HepG2 (cell line): ENCODE measurements around the gene ZNF341. TPM values are rescaled to one million over a fixed set of nuclear protein-coding genes. Genes with fewer than 3 reads are reported as not detected.
A peak's percentile ranks its signal among the peaks of the same experiment; 100 is the strongest.

Experiments used
- DPF2 ChIP-seq: sonication (generic); formaldehyde crosslinking; IDR thresholded peaks from 2 replicates; pipeline ENCODE4 v1.4.0; 2020; ENCODE audit warnings: mild to moderate bottlenecking, low read depth, missing genetic modification reagents, borderline replicate concordance
- ERF ChIP-seq: IDR thresholded peaks from 2 replicates; pipeline ENCODE4 v1.6.1; 2018; ENCODE audit warnings: missing biosample characterization, missing genetic modification reagents
- PHF20 ChIP-seq: sonication (generic); formaldehyde crosslinking; IDR thresholded peaks from 2 replicates; pipeline ENCODE4 v1.5.0; 2020; ENCODE audit warnings: mild to moderate bottlenecking, missing genetic modification reagents
- ZFP90 ChIP-seq: sonication (generic); formaldehyde crosslinking; IDR thresholded peaks from 2 replicates; pipeline ENCODE4 v1.8.0; 2022; ENCODE audit warnings: missing genetic modification reagents, mild to moderate bottlenecking, inconsistent platforms, borderline replicate concordance
- polyA plus RNA-seq, 8 experiments: library from polyadenylated mRNA; depleted of rRNA in 3 of 8; stranded (reverse) in 7 of 8; unstranded in 1 of 8; fragments of >200 nt; fragmentation: Illumina TruSeq in 4 of 8; extraction: Trizol in 4 of 8; gene quantifications; 2 replicates each; pipeline versions ENCODE4 v1.2.1 to v1.2.3, GENCODE V29; 2011 to 2016; ENCODE audit warnings: low read depth in 4 of 8, missing spikeins in 1 of 8, mixed read lengths in 1 of 8; ENCODE audit not compliant: insufficient read depth in 1 of 8
- total RNA-seq, 5 experiments: library from RNA; depleted of rRNA; stranded (reverse); fragments of >200 nt; fragmentation: Illumina TruSeq; extraction: Trizol; gene quantifications; 2 replicates each; pipeline ENCODE4 v1.2.3, GENCODE V29; 2016; ENCODE audit warnings: low read depth in 1 of 5
- TF ChIP-seq, protein P1 (sequence below), 2 experiments: sonication (generic) in 1 of 2; formaldehyde crosslinking in 1 of 2; IDR thresholded peaks; 2 replicates each; pipeline versions ENCODE4 v1.6.1 to v1.9.0; 2014 to 2022; ENCODE audit warnings: antibody characterized with exemption in 1 of 2, borderline replicate concordance in 1 of 2, inconsistent platforms in 1 of 2, low read depth in 1 of 2, missing genetic modification reagents in 1 of 2
- TF ChIP-seq, protein P2 (sequence below): sonication (generic); formaldehyde crosslinking; IDR thresholded peaks from 2 replicates; pipeline ENCODE4 v1.5.0; 2020; ENCODE audit warnings: missing genetic modification reagents
- TF ChIP-seq, protein P3 (sequence below), 2 experiments: sonication (generic) in 1 of 2; formaldehyde crosslinking in 1 of 2; IDR thresholded peaks; 2 replicates each; pipeline versions ENCODE4 v1.4.0 to v1.6.1; 2018 to 2020; ENCODE audit warnings: missing genetic modification reagents in 2 of 2, borderline replicate concordance in 1 of 2, low read depth in 1 of 2, mild to moderate bottlenecking in 1 of 2, missing biosample characterization in 1 of 2
- TF ChIP-seq, protein P4 (sequence below): sonication (generic); formaldehyde crosslinking; IDR thresholded peaks from 2 replicates; pipeline ENCODE4 v1.4.0; 2020; ENCODE audit warnings: missing genetic modification reagents; ENCODE audit errors: not compliant biosample characterization
- TF ChIP-seq, protein P5 (sequence below): sonication (generic); formaldehyde crosslinking; IDR thresholded peaks from 2 replicates; pipeline ENCODE4 v1.5.0; 2020; ENCODE audit warnings: mild to moderate bottlenecking, missing genetic modification reagents, borderline replicate concordance
- TF ChIP-seq, protein P6 (sequence below): sonication (generic); formaldehyde crosslinking; IDR thresholded peaks from 2 replicates; pipeline ENCODE4 v1.4.0; 2020; ENCODE audit warnings: missing genetic modification reagents

ZNF341 gene
- total and polyA plus RNA-seq, 2 of the 13 experiments (the other 11 are each of a cell fraction or from before 2014, with no cell fraction given), result 1.1 to 2.2 TPM

DNA sequence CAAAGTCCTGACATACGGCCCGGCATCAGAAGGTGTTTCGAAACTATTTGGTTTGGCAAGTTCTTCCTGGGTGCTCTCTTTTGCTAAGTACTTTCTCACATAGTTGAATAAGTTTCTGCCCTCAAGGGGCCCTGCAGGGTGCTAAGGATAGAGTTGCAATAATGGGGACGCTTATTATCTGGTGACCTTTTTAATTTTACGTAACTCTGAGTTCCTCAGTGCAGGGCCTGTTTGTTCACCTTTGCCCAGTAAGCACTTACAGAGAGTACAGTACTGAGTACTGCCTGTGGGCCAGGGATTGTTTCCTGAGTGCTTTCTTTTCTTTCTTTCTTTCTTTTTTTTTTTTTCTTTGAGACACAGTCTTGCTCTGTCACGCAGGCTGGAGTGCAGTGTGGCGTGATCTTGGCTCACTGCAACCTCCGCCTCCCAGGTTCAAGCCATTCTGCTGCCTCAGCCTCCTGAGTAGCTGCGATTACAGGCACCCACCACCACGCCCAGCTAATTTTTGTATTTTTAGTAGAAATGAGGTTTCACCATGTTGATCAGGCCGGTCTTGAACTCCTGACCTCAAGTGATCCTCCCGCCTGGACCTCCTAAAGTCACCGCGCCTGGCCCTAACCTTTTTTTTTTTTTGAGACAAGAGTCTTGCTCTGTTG, 7.2 kb upstream of the ZNF341 start (continued):
- TF ChIP-seq, protein P1, sequence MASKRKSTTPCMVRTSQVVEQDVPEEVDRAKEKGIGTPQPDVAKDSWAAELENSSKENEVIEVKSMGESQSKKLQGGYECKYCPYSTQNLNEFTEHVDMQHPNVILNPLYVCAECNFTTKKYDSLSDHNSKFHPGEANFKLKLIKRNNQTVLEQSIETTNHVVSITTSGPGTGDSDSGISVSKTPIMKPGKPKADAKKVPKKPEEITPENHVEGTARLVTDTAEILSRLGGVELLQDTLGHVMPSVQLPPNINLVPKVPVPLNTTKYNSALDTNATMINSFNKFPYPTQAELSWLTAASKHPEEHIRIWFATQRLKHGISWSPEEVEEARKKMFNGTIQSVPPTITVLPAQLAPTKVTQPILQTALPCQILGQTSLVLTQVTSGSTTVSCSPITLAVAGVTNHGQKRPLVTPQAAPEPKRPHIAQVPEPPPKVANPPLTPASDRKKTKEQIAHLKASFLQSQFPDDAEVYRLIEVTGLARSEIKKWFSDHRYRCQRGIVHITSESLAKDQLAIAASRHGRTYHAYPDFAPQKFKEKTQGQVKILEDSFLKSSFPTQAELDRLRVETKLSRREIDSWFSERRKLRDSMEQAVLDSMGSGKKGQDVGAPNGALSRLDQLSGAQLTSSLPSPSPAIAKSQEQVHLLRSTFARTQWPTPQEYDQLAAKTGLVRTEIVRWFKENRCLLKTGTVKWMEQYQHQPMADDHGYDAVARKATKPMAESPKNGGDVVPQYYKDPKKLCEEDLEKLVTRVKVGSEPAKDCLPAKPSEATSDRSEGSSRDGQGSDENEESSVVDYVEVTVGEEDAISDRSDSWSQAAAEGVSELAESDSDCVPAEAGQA (IDR thresholded peaks at IDR 0.05; ENCODE audit: low read depth), result no peak
- TF ChIP-seq, protein P1 (CRISPR knock-in tag; IDR thresholded peaks at IDR 0.05; ENCODE audit: borderline replicate concordance), result no peak
- TF ChIP-seq PHF20 (CRISPR knock-in tag) (no peak), ERF (peak; percentile 50; the same call in 1 of the 2 replicates), DPF2 (CRISPR knock-in tag) (no peak; the same call in 1 of the 2 replicates), ZFP90 (CRISPR knock-in tag) (peak; percentile 78; the same call in 1 of the 2 replicates)
- TF ChIP-seq, protein P2, sequence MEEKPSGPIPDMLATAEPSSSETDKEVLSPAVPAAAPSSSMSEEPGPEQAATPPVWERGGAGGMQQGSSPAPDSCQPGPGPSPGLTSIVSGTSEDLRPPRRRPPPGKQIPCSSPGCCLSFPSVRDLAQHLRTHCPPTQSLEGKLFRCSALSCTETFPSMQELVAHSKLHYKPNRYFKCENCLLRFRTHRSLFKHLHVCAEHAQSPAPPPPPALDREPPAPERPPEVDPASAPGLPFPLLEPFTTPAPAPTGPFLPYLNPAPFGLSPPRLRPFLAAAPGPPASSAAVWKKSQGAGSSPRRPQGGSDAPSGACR (CRISPR knock-in tag), result no peak
- TF ChIP-seq, protein P3, sequence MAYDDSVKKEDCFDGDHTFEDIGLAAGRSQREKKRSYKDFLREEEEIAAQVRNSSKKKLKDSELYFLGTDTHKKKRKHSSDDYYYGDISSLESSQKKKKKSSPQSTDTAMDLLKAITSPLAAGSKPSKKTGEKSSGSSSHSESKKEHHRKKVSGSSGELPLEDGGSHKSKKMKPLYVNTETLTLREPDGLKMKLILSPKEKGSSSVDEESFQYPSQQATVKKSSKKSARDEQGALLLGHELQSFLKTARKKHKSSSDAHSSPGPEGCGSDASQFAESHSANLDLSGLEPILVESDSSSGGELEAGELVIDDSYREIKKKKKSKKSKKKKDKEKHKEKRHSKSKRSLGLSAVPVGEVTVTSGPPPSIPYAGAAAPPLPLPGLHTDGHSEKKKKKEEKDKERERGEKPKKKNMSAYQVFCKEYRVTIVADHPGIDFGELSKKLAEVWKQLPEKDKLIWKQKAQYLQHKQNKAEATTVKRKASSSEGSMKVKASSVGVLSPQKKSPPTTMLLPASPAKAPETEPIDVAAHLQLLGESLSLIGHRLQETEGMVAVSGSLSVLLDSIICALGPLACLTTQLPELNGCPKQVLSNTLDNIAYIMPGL (CRISPR knock-in tag; IDR thresholded peaks at IDR 0.05; ENCODE audit: borderline replicate concordance in 1 of 2, low read depth in 1 of 2), result peak in 1 of 2 experiments; percentile 50; a peak in 2 of 4 replicates
- TF ChIP-seq, protein P4, sequence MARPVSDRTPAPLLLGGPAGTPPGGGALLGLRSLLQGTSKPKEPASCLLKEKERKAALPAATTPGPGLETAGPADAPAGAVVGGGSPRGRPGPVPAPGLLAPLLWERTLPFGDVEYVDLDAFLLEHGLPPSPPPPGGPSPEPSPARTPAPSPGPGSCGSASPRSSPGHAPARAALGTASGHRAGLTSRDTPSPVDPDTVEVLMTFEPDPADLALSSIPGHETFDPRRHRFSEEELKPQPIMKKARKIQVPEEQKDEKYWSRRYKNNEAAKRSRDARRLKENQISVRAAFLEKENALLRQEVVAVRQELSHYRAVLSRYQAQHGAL (CRISPR knock-in tag), result no peak
- TF ChIP-seq, protein P5, sequence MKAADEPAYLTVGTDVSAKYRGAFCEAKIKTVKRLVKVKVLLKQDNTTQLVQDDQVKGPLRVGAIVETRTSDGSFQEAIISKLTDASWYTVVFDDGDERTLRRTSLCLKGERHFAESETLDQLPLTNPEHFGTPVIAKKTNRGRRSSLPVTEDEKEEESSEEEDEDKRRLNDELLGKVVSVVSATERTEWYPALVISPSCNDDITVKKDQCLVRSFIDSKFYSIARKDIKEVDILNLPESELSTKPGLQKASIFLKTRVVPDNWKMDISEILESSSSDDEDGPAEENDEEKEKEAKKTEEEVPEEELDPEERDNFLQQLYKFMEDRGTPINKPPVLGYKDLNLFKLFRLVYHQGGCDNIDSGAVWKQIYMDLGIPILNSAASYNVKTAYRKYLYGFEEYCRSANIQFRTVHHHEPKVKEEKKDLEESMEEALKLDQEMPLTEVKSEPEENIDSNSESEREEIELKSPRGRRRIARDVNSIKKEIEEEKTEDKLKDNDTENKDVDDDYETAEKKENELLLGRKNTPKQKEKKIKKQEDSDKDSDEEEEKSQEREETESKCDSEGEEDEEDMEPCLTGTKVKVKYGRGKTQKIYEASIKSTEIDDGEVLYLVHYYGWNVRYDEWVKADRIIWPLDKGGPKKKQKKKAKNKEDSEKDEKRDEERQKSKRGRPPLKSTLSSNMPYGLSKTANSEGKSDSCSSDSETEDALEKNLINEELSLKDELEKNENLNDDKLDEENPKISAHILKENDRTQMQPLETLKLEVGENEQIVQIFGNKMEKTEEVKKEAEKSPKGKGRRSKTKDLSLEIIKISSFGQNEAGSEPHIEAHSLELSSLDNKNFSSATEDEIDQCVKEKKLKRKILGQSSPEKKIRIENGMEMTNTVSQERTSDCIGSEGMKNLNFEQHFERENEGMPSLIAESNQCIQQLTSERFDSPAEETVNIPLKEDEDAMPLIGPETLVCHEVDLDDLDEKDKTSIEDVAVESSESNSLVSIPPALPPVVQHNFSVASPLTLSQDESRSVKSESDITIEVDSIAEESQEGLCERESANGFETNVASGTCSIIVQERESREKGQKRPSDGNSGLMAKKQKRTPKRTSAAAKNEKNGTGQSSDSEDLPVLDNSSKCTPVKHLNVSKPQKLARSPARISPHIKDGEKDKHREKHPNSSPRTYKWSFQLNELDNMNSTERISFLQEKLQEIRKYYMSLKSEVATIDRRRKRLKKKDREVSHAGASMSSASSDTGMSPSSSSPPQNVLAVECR (CRISPR knock-in tag), result peak; percentile 47; the same call in 1 of the 2 replicates
- TF ChIP-seq, protein P6, sequence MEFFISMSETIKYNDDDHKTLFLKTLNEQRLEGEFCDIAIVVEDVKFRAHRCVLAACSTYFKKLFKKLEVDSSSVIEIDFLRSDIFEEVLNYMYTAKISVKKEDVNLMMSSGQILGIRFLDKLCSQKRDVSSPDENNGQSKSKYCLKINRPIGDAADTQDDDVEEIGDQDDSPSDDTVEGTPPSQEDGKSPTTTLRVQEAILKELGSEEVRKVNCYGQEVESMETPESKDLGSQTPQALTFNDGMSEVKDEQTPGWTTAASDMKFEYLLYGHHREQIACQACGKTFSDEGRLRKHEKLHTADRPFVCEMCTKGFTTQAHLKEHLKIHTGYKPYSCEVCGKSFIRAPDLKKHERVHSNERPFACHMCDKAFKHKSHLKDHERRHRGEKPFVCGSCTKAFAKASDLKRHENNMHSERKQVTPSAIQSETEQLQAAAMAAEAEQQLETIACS (CRISPR knock-in tag), result no peak
